ENCODE data around the gene IL1R1. TPM values are rescaled to one million over a fixed set of nuclear protein-coding genes. Genes with fewer than 3 reads are reported as not detected.
"Not testable (repeated sequence)": the region's sequence is repeated elsewhere in the genome, so short reads cannot be mapped to it uniquely, and the experiment has no call there.

IL1R1 gene
- total RNA-seq: 49.9 TPM

- intact Hi-C loops (cut with DNase I): no loop called here
- ATAC-seq (peak; percentile 90), DNase-seq (ENCODE audit: low spot score) (peak; percentile 90)
Measured at GRCh38 chr2:102141970-102142828, at the start of gene IL1R1. TSS of gene IL1R1 (plus strand) at chr2:102142746. CDS start at chr2:102157725, 14,979 bp downstream.

GRCh38 chr2:102093662-102094061 lies 48.9 kb upstream of the IL1R1 start:
- intact Hi-C loops (cut with DNase I): no loop called here
- ATAC-seq (no peak), DNase-seq (ENCODE audit: low spot score) (no peak)

GRCh38 chr2:102094917-102095316 lies 47.6 kb upstream of the IL1R1 start:
- DNase-seq (ENCODE audit: low spot score) (no peak), ATAC-seq (no peak)
- intact Hi-C loops (cut with DNase I): no loop called here

GRCh38 chr2:102096103-102096502 lies 46.4 kb upstream of the IL1R1 start:
- no peak for DNase-seq (ENCODE audit: low spot score)
- no peak for ATAC-seq
- intact Hi-C loops (cut with DNase I): no loop called here

- no peak for ATAC-seq
- intact Hi-C loops (cut with DNase I): no loop called here
- no peak for DNase-seq (ENCODE audit: low spot score)
Measured at GRCh38 chr2:102098756-102099155, 43.8 kb upstream of the IL1R1 start.

- intact Hi-C loops (cut with DNase I): no loop called here
- DNase-seq (ENCODE audit: low spot score): no peak
- ATAC-seq: no peak
Measured at GRCh38 chr2:102099536-102100298, 42.8 kb upstream of the IL1R1 start.

GRCh38 chr2:102100371-102101096 lies 42.0 kb upstream of the IL1R1 start:
- no peak for DNase-seq (ENCODE audit: low spot score)
- intact Hi-C loops (cut with DNase I): no loop called here
- no peak for ATAC-seq

GRCh38 chr2:102101097-102101848 lies 41.3 kb upstream of the IL1R1 start:
- no peak for DNase-seq (ENCODE audit: low spot score)
- no peak for ATAC-seq
- intact Hi-C loops (cut with DNase I): no loop called here

- DNase-seq (ENCODE audit: low spot score): no peak
- no peak for ATAC-seq
- intact Hi-C loops (cut with DNase I): no loop called here
Measured at GRCh38 chr2:102101849-102102635, 40.5 kb upstream of the IL1R1 start.

GRCh38 chr2:102102636-102102948 lies 40.0 kb upstream of the IL1R1 start:
- DNase-seq (ENCODE audit: low spot score); ATAC-seq; intact Hi-C loops (cut with DNase I): not testable (repeated sequence)

- DNase-seq (ENCODE audit: low spot score): no peak
- intact Hi-C loops (cut with DNase I): no loop called here
- no peak for ATAC-seq
Measured at GRCh38 chr2:102103284-102103683, 39.3 kb upstream of the IL1R1 start.

- peak; percentile 60 for DNase-seq (ENCODE audit: low spot score)
- ATAC-seq: peak; percentile 85
- intact Hi-C loops (cut with DNase I): no loop called here
Measured at GRCh38 chr2:102103992-102104871, 38.3 kb upstream of the IL1R1 start.

GRCh38 chr2:102106133-102106556 lies 36.4 kb upstream of the IL1R1 start:
- intact Hi-C loops (cut with DNase I): no loop called here
- DNase-seq (ENCODE audit: low spot score): no peak
- ATAC-seq: no peak

- DNase-seq (ENCODE audit: low spot score); ATAC-seq; intact Hi-C loops (cut with DNase I): not testable (repeated sequence)
Measured at GRCh38 chr2:102106813-102107740, 35.5 kb upstream of the IL1R1 start.

GRCh38 chr2:102107741-102108070 lies 34.8 kb upstream of the IL1R1 start:
- ATAC-seq (no peak), DNase-seq (ENCODE audit: low spot score) (no peak)
- intact Hi-C loops (cut with DNase I): no loop called here

- ATAC-seq (no peak), DNase-seq (ENCODE audit: low spot score) (no peak)
- intact Hi-C loops (cut with DNase I): no loop called here
Measured at GRCh38 chr2:102109016-102109415, 33.5 kb upstream of the IL1R1 start.

Measured in sciatic nerve (tissue), 2 donors.